ENCODE results near the gene RAET1E.
"Not testable (repeated sequence)": the region's sequence is repeated elsewhere in the genome, so short reads cannot be mapped to it uniquely, and the experiment has no call there.

The RAET1E gene

DNA sequence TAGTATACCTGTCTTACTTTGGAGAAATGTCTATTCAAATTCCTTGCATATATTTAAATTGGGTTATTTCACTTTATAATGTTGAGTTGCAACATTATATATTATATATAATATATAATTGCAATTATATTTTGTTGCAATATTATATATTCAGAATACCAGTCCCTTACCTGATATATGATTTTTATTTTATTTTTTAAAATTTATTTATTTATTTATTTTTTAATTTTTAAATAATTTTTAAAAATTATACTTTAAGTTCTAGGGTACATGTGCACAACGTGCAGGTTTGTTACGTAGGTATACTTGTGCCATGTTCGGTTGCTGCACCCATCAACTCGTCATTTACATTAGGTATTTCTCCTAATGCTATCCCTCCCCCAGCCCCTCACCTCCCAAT, 29.1 kb upstream of the RAET1E start:
- not testable (repeated sequence) for DNase-seq (ENCODE audit: low read depth)

DNA sequence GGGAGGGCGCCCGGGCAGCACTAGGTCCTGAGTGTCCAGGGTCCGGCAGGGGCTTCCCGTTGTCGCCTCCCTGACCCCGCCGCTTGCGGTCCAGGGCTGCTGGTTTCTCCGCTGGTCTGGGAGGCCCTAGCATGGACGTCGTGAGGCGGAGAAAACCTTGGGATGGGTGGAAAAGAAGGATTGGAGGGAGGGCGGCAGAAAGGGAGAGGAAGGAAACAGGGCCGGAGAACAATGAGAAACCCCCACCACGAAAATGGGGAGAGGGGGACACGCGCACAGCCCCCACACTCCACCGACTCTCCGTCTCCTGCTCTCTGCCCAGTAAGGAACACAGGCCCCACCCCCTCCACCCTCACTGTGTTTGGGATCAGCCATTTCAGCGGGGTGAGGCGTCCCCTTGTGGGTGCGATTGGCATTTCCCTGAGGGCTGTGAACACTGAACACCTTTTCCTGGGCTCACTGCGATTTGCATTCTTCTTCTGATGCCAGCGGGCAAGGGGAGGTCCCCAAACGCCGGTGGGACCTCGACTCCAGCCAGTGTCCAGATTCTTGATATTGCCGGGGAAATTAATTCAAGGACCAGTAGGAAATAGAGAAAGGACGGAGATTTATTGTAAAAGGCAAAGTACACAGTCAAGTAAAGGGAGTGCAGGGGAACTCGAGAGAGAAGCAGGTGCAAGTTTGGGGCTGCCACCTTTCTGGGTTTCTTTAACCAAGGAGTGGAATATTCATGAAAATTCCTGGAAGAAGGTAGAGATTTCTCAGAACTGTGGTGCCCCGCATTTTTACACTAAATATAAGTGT, 28.3 kb upstream of the RAET1E start:
- DNase-seq (ENCODE audit: low read depth) = peak; percentile 46

DNA sequence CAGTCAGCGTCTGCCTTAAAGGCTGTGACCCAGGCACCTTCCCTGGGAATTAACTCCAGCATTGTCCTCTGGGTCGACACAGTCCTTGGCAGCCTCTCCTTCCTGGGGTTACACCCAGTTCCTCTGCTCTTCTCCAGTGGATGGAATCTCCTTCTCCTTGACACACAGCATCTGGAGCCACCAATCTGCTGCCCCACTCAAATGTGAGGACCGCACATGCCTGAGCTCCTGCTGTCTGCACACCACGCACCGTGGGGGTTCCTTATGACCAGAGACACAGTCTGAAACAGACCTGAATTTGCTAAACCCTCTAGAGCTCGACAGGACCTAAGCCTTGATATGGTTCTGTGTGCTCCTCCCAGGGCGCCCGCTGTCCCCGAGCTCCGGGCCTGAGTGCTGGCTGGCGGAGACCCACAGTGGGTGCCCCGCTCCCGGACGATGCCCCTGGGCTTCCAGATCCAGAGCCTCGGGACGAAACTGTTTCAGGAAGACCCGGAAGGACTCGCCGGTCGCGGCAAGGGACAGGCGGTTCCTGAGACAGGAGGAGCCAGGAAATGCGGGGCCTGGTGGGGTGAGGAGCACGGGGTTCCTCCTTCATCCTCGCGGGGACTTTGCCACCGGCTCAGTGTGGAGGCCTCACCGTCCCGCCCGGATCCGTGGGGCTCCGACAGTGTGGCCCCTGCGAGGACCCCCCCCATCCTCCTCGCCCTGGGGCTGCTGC, 27.5 kb upstream of the RAET1E start:
- no peak for DNase-seq (ENCODE audit: low read depth)

DNA sequence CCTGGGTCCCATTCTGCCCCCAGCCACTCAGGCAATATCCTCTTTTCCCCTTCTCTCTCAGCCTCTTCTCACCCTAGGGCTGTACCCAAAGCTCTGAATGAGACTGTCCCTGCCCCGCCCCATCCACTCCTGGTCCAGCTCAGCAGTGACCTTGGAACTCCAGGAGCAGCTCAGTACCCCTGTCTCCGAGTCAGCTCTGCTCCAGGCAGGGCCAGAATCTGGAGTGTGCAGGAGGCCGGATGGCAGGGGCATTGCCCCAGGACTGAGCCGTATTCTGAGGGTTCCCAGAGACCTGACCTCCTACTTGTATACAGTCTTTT, 27.0 kb upstream of the RAET1E start:
- no peak for DNase-seq (ENCODE audit: low read depth)

DNA sequence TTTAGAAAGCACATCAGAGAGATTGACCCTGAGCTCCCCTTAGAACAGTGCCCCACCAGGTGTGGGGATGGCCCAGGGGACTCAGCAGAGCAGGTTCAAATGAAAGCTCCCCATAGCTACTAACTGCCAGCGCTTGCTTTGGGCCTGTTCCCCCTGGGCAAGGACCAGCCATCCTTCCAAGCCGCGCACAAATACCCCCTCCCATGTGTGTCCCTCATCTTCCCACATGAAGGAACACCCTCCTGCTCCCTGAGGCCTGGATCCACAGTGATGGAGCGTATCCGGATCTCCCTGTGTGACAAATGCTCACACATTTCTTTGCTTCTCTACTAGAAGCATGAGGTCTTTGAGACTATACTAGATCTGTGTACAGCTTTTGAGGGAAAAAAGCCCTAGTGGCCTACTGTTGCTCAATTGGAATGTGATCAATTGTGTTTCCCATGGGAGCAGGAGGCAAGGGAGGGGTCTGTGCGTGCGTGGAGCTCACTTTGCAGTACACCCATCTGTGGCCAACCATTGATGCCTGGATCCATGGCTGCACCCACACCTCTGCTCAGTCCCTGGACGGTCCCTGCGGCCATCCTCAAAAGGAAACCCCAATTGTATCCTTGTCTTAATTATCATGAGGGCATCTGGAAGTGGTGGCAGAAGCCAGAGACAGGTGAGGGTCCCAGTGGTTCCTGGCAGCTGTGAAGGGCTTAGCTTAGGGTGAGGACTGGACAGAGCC, 26.5 kb upstream of the RAET1E start:
- no peak for DNase-seq (ENCODE audit: low read depth)

DNA sequence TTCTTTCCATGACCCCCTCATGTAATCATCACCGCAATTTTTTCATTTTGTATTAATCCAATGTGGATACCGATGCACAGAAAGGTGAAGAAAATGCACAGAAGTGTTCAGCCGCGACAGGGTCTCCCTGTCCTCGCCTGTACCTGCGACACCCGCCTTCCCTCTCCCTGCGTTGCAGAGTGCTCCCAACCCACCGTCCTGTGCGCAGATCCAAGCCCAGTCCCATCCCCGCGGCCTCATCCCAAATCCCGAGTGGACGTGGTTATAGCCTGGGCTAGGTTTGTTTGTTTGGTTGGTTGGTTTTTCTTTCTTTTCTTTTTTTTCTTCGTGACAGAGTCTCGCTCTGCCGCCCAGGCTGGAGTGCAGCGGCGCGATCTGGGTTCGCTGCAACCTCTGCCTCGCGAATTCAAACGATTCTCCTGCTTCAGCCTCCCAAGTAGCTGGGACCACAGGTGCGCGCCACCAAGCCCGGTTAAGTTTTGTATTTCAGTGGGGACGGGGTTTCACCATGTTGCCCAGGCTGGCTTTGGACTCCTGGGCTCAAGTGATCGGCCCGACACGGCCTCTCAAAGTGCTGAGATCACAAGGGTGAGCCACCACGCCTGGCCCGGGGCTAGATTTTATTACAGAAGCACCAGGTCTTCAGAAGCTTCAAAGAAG, 25.5 kb upstream of the RAET1E start:
- DNase-seq (ENCODE audit: low read depth) = no peak

DNA sequence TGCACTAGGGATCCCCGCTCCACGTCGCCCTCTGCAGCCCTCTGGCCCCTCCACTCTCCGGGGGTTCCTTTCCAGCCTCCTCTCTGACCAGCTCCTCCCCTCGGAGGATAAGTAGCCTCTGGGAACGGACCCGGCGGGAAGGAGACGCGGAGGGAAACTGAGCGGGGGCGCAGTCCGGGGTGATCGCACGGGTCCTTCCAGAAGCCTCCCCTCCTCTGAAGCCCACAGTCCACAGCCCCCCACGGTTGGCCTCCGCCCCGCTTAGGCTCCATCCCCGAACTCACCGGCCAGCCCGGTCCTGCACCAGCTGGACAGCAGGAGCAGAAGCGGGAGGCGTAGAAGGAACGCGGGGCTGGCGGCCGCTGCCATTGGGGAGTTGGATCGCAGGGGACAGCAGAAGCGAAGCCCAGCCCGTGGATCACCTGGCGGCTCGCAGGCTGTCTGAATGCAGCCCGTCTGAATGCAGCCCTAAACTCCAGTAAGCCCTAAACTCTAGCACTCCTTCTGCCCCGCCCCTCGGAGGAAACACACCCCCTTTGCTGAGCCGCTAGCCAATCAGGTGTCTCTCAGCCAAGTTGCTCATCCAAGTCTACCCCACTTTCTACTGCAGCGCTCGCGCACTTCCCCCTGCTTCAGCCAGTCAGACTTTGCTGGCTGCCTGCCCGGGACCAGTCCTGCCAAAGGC, 24.9 kb upstream of the RAET1E start, which contains the start of gene RAET1G:
TSS of gene RAET1G (minus strand) at position 480 of the 685 bp plus-strand sequence. CDS start at position 369, 111 bp downstream.
- peak; percentile 63 for DNase-seq (ENCODE audit: low read depth)

DNA sequence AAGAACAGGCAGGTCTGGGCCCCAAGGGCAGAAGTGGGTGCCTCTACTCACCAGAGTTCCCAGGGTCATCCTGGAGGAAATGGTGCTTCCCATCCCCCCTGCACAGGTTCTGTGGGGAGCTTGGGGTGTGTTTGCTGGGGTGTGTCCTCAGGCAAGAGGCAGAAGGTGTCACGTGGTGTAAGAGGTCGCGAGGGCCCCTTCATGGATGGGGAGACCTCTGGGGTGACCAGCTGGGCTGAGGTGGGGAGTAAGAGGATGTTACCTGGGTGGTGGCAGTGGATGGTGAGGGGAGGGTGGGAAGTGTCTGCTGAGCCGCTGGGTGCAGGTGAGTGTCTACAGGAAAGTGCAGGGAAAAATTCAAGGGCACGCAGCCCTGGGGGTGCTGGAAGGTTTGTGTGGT, 24.2 kb upstream of the RAET1E start:
- not testable (repeated sequence) for DNase-seq (ENCODE audit: low read depth)

DNA sequence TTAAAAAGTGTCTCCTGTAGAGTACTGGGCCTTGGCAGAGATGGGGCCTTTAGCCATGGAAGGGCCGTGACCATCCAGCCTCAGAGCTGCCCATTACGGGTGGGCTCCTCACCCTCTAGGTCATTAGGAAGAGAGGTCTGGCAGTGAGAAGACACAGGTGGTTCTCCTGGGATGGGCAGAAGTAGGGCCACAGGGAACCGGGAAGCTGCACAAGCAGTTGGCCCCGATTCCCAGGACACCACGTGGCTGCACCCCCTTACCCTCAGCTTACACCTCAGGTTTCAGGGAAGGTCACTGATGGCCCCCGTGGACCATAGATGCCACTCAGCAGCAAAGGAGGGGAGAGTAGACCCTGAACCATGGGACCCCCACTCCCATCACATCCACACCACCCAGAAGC, 23.4 kb upstream of the RAET1E start:
- no peak for DNase-seq (ENCODE audit: low read depth)

DNA sequence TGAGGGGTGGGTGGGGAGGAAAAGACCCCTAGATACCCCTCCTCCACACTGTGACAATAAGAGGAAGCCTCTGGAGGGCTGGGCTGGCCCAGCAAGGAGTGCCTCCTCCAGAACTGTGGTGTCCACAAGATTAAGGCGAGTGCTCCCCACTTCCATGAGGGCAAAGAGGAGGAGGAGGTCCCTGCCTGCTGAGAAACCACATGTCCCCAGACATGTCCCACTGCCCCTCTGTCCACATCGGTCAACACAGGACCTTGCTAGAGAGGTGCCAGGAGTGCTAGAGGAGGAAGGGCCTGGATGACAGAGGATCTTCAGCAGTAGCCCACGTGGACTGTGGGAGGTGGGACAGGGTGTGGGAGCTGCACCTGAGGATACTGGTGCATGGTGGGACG, 21.9 kb upstream of the RAET1E start:
- no peak for DNase-seq (ENCODE audit: low read depth)

DNA sequence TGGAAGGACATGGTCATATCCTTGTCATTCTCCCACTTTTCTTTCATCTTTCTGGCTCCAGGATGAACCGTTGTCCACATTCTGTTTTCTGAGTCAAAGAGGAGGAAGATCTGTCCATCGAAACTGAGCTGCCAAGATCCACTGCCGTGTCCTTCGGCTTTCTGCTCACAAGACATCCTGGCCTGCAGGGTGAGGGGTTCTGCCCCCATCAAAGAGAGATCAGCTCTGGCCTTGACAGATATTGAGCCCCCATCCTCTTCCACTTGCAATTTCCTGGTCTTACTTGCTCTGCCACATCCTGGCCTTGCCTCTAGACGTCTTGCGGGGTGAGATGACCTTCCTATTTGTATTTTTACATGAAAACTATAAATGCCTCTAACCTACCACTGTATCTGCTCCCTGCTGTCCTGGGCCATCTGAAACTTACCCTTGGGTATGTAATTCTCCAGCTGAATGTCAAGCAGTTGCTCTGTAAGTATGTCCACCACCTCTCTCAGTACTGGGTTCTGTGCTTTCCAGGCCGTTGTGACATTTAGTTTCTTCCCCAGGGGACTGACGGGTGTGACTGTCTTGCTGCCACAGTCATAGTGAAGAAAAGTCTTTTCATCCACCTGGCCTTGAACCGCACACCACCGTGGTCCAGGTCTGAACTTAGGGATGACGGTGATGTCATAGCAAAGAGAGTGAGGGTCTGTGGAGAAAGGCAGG, 21.4 kb upstream of the RAET1E start:
- DNase-seq (ENCODE audit: low read depth) = not testable (repeated sequence)

DNA sequence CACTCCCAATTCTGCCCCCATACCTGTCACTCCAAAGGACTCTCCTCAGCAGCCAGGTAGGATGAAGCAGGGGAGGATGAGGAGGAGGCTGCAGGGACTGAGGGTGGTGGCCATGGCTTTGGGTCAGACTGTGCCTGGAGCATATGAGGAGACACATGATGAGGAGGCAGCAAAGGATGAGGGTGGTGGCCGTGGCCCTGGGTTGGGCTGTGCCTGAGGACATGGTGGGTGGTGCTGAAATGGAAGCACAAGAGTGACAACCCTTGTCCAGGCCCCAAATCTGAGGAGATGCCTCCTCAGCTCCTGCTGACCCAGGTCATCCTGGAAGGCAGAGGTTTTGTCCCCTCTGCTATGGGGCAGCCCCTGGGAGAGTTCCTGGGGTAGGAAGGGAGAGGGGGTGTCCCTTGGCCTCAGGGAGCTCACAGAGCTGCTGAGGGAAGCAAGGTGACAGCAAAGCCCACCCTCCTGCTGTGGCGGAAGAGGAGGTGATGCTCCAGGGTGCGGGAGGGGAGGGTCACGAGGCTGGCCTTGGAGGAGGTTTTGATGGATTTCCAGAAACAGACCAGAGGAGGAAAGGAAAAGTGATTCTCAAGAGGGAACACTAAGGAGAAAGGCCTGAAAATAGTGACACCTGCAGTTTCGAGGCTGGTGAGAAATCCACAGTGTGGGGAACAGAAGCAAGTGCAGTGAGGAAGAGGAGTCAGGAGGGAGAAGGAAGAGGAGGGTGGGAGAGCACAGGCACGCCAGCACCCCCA, 20.4 kb upstream of the RAET1E start:
- no peak for DNase-seq (ENCODE audit: low read depth)

DNA sequence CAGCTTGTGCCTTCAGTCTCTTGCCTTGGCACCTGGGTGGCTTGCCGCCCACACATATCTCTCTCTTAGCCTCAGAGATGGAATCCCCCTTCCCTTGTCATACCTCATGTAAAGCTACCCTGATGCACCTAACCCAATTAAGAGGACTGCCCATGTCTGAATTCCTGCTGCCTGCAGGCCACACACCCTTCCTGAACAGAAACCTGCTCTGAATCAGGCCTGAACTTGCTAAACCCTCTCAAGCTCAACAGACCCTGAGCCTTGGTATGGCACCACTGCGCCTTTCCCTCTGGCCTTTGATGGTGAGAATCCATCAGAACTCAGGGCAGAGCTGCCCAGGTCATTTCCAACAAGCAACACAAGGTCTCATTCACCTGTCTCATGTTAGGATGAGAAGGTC, 19.8 kb upstream of the RAET1E start:
- no peak for DNase-seq (ENCODE audit: low read depth)

DNA sequence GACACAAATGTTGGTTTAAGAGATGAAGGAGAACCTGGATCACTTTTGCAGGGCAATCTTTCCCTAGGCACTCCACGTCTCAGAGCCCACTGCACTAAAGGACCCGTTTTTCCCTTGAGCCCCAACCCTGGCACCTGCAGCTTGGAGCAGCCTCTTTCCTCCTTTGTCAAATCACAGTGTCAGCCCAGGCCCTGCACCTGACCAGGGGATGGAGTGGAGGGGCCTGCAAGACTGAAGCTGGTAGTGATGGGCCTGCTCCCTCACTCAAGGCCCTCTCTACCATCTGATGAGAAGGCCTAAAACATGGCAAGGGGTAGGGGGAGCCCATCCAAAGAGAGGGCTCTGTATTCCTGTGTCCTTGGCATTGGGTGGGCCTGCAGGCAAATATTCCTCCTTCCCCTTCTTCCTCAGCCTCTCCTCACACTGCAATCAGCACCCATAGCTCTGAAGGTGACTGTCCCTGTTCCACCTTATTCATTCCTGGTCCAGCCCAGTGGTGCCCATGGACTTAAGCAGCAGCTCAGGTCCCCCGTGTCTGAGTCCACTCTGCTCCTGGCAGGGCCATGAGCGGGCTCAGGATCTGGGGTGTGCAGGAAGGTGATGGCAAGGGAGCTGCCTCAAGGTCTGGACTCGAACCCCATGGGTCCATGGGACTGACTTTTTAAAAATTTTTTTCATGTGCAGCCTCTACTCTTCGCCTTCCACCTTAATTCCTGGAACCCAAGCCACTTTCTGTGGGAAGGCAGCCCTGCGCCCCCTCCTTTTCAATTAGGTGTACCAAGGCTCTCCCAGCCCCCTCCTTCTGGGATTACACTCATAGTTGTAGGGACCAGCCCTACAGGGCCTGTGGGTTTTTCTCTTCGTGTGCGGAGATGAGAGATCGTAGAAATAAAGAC, 18.3 kb upstream of the RAET1E start:
- no peak for DNase-seq (ENCODE audit: low read depth)

DNA sequence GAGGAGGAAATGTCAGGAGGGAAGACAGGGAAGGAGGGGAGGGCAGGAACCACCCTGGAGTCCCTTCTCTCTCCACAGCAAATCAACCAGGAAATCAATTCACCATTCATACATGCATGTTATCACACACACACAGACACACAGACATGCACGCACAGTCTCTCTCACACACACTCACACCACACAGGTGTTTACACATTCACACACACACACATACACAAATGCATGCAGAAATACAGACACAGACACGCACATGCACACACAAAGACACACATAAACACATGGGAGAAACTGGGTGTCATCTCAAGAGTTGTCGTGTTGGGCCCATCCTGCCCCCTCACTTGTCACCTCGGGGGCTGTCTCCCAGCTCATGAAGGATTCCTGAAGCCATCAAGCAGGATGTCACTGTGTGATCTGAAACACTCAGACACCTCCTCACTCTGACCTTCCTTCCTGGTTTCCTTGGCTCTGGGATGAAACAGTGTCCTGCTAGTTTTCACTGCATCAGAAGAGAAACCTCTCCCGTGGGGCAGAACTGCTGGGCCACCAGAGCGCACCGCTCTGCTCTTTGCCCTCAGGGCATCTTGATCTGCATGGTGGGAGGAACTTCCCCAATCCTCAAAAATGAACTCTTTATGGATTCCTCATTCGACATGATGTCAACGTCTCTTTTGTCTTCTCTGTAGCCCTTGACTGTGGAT, 15.8 kb upstream of the RAET1E start:
- DNase-seq (ENCODE audit: low read depth) = no peak

DNA sequence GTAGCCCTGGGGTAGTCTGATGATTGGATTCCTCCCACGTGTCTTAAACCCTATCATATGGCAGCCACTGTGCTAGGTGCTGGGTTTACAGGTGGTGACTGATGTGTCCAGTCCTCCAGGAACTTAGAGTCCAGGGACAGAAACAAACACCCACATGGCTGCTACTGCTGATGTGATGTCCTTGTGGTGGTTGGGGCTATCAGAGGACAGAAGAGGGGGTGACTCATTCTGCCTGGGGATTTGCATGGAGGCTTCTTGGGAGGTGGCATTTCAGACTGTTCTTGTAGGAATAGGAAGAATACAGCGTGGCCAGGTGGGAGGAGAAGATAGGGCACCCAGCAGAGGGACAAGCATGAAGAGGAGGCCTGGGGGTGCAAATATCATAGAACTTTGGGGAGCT, 15.2 kb upstream of the RAET1E start:
- DNase-seq (ENCODE audit: low read depth) = no peak

DNA sequence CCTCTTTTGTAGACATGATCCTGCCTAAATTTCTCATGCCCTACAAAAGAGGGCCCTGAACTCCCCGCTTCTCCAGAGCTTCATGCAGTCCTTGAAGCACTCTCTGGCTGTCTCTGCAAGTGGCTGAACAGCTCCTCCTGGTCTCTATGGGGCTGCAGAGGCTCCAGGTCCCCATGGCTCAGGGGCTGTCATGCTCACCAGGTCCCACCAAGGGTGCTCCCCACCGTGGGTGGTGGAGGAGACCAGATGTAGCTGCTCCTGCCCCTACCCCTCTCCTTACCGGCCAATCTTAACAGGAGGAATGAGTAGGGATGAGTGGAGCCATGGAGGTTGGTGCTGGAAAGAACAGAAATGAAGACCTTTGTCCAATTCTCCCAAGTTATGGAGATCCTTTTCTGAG, 14.8 kb upstream of the RAET1E start:
- not testable (repeated sequence) for DNase-seq (ENCODE audit: low read depth)

DNA sequence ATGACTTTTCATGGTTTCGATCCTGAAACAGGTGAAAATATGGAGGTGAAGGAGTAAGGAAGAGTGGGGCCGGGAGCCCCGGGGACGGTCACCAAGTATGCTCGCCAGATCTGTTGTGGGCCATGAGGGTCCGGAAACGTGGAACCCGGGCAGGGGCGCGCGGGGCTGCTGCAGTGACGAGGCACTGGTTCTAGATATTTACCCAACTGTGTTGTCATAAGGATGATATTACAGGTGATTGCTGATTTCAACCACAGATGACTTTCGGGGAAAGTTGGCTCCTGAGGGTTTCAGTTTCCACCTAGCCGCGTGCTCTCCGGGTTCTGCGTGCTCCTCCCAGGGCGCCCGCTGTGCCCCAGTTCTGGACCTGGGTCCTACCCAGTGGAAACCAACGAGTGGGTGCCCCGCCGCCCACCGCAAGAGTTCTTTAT, 12.8 kb upstream of the RAET1E start:
- no peak for DNase-seq (ENCODE audit: low read depth)

All from activated T-helper 1 cell treated with Interleukin-2 at 50 U/mL for 16 hours (primary cell).